ENCODE data around the gene SLFN12L.
"Not testable (repeated sequence)": the region's sequence is repeated elsewhere in the genome, so short reads cannot be mapped to it uniquely, and the experiment has no call there.

Gene SLFN12L

GRCh38 chr17:35521150-35521549 is 16.3 kb downstream of the SLFN12L start:
- H3K4me3 ChIP-seq (replicated peaks; ENCODE audit: low read depth, low read length), result no peak overlapping the region
- TF ChIP-seq, protein P1, sequence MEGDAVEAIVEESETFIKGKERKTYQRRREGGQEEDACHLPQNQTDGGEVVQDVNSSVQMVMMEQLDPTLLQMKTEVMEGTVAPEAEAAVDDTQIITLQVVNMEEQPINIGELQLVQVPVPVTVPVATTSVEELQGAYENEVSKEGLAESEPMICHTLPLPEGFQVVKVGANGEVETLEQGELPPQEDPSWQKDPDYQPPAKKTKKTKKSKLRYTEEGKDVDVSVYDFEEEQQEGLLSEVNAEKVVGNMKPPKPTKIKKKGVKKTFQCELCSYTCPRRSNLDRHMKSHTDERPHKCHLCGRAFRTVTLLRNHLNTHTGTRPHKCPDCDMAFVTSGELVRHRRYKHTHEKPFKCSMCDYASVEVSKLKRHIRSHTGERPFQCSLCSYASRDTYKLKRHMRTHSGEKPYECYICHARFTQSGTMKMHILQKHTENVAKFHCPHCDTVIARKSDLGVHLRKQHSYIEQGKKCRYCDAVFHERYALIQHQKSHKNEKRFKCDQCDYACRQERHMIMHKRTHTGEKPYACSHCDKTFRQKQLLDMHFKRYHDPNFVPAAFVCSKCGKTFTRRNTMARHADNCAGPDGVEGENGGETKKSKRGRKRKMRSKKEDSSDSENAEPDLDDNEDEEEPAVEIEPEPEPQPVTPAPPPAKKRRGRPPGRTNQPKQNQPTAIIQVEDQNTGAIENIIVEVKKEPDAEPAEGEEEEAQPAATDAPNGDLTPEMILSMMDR (IDR thresholded peaks at IDR 0.05; ENCODE audit: low read length, missing control alignments), result no peak
- DNase-seq (ENCODE audit: low read depth), result no peak

DNA sequence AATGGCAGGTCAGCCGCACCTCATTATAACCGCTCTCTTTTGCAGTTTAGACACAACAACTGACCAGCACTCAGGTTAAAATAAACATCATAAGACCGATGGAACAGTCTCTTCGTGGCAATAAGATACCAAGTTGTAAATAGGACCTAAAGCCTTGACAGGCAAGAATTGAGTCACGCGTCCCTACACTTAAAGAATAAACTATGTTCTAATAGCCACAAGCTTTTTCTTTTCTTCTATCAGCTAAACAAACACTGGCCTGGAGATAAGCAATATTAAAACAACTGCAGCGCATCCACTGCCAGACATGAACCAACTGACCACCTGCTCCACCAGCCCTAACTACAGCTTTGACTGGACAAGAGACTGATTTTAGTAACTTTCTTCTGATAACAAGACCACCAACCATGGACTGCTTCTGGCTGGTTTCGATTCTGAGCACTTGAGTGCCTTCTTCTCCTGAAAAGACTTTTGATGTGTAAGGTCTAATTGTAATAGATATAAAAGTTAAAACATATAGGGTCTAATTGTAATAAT is 17.5 kb downstream of the SLFN12L start:
- TF ChIP-seq, protein P1 (IDR thresholded peaks at IDR 0.05; ENCODE audit: low read length, missing control alignments), result no peak
- DNase-seq (ENCODE audit: low read depth), result no peak
- H3K4me3 ChIP-seq (replicated peaks; ENCODE audit: low read depth, low read length), result no peak overlapping the region

DNA sequence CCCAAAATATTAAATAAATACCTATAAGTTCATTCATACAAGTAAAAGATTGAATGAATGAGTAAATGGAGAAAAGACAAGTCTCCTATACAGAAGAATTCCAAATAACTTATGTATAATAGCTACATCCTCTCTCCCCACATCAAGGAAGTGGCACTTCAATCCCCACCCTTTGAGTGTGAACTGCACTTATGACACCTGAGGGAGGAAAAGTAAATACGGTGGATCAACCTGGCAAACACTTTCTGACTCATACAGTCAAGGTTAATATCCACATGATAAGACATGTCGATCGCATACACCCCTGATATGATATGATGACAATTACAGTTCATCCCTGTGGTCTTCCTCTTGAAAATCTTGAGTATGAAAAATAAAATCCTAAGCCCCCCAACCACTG is 18.0 kb downstream of the SLFN12L start:
- TF ChIP-seq, protein P1 (IDR thresholded peaks at IDR 0.05; ENCODE audit: low read length, missing control alignments), result no peak
- no peak overlapping the region for H3K4me3 ChIP-seq (replicated peaks; ENCODE audit: low read depth, low read length)
- no peak for DNase-seq (ENCODE audit: low read depth)

DNA sequence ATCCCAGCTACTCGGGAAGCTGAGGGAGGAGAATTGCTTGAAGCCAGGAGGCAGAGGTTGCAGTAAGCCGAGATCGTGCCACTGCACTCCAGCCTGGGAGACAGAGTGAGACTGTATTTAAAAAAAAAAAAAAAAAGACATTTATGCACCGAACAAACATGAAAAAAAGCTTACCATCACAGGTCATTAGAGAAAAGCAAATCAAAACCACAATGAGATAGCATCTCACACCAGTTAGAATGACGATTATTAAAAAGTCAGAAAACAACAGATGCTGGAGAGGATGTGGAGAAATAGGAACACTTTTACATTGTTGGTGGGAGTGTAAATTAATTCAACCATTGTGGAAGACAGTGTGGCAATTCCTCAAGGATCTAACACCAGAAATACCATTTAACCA is 19.0 kb downstream of the SLFN12L start:
- not testable (repeated sequence) for DNase-seq (ENCODE audit: low read depth); H3K4me3 ChIP-seq (replicated peaks; ENCODE audit: low read depth, low read length)

GRCh38 chr17:35515027-35515426 is 22.5 kb downstream of the SLFN12L start:
- TF ChIP-seq, protein P1 (IDR thresholded peaks at IDR 0.05; ENCODE audit: low read length, missing control alignments), result no peak
- no peak for DNase-seq (ENCODE audit: low read depth)
- H3K4me3 ChIP-seq (replicated peaks; ENCODE audit: low read depth, low read length), result no peak overlapping the region

- TF ChIP-seq, protein P1 (IDR thresholded peaks at IDR 0.05; ENCODE audit: low read length, missing control alignments), result no peak
- no peak overlapping the region for H3K4me3 ChIP-seq (replicated peaks; ENCODE audit: low read depth, low read length)
- DNase-seq (ENCODE audit: low read depth), result no peak
Observed at GRCh38 chr17:35514564-35514963, 22.9 kb downstream of the SLFN12L start.

DNA sequence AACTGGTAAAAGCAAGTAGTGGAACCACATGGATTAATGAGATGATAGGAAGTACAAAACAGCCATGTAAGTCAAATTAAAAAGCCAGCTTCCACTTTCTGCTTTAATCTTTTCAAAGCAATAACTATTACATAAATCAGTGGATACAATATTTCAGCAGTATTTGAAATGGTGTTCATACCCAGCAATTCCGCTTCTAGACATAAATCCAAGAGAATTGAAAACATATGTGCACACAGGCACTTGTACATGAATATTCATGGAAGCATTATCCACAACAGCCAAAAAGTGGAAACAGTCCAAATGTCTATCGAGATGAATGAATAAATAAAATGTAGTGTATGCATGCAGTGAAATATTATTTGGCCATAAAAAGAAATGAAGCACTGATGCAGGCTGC is 27.4 kb downstream of the SLFN12L start:
- DNase-seq (ENCODE audit: low read depth), result no peak
- TF ChIP-seq, protein P1 (IDR thresholded peaks at IDR 0.05; ENCODE audit: low read length, missing control alignments), result no peak
- H3K4me3 ChIP-seq (replicated peaks; ENCODE audit: low read depth, low read length), result no peak overlapping the region

DNA sequence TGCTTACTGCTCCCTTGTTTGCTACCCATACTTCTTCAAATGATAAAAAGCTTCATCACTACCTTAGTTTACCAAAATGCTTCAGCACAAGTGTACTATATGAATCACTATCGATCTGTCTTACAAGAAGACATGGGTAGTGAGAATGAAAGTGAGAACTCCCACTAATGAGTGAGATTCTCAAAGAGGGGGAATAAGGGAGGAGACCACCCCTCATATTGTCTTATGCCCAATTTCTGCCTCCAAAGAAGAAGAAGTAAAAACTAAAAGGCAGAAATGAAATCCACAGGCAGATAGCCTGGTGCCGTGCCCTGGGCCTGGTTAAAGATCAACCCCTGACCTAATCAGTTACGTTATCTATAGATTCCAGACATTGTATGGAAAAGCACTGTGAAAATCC is 29.8 kb downstream of the SLFN12L start:
- DNase-seq (ENCODE audit: low read depth); H3K4me3 ChIP-seq (replicated peaks; ENCODE audit: low read depth, low read length): not testable (repeated sequence)
